DMS79 treated with DMSO at 0.1 percent for 48 hours (cell line): ENCODE results near the gene FIG4.
"Not testable (repeated sequence)": the region's sequence is repeated elsewhere in the genome, so short reads cannot be mapped to it uniquely, and the experiment has no call there.

Experiments used
- DNase-seq: peaks from one replicate; lab custom pipeline; 2025; lab: John Stamatoyannopoulos, UW

Gene FIG4

DNA sequence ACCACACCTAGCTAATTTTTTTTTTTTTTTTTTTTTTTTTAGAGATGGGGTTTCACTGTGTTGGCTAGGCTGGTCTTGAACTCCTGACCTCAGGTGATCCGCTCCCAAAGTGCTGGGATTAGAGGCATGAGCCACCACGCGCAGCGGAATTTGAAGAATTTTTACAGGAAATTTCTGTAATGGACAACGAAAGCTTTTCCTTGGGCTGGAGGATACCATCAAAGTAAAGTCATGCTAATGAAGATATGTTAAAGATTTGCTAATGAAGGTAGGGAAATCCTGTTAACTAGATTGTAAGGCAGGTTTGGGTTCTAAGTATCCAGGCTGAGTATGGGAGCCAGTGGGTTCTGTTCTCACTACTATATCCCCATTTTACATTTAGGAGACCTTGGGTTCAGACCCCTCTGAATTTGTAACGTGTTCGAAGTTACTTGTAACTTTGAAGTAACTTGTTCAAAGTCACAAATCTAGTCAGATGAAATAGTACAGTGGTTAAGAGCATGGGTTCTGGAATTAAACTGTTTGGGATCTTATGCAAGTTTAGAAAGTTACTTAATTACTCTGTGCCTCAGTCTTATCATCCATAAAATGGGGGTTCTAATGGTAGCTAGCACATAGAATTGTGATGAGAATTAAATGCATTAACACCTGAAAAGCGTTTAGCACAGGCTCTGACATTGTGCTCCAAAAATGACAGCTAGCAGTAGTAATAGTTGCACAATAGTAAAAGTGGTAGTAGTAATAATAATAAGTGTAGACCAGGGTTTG lies 163.6 kb downstream of the FIG4 start:
- no peak for DNase-seq

- DNase-seq = not testable (repeated sequence)
Observed at GRCh38 chr6:109855476-109856040, 164.5 kb downstream of the FIG4 start.

- DNase-seq = no peak
Observed at GRCh38 chr6:109861946-109862345, 170.8 kb downstream of the FIG4 start.

DNA sequence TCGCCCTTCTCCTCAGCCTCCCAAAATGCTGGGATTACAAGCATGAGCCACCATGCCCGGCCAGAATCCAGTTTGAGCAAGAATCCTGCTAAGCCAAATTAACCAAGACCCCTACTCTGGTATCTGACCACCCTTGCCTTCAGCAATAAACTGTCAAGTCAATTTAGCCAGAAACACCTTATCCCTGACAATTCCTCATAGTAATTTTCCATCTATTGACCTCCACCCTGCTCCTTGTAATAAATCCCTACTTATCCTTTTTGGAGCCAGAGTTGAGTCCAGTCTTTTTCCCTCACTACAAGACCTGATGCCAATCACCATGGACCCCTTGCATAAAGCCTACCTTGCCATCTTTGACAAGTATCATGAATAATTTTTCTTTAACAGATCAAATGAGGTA lies 173.0 kb downstream of the FIG4 start:
- DNase-seq = no peak

DNA sequence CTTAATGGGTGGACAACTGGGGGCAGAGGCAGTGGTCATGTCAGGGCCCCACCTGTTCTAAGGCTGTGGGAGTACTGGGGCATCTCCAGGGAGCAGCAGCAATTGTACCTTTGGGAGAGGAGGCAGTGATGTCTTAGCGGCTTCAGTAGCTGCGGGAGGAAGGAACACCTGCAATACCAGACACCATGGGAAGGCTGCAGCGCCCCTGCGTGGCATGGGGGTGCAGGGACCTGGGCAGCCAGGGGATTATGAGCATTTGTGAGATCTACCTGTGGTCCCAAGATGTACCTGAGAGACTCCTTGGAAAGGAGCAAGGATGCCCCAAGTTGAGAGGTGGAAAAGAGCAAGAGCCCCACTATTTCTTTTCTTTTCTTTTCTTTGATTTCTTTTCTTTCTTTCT lies 174.9 kb downstream of the FIG4 start:
- no peak for DNase-seq

DNA sequence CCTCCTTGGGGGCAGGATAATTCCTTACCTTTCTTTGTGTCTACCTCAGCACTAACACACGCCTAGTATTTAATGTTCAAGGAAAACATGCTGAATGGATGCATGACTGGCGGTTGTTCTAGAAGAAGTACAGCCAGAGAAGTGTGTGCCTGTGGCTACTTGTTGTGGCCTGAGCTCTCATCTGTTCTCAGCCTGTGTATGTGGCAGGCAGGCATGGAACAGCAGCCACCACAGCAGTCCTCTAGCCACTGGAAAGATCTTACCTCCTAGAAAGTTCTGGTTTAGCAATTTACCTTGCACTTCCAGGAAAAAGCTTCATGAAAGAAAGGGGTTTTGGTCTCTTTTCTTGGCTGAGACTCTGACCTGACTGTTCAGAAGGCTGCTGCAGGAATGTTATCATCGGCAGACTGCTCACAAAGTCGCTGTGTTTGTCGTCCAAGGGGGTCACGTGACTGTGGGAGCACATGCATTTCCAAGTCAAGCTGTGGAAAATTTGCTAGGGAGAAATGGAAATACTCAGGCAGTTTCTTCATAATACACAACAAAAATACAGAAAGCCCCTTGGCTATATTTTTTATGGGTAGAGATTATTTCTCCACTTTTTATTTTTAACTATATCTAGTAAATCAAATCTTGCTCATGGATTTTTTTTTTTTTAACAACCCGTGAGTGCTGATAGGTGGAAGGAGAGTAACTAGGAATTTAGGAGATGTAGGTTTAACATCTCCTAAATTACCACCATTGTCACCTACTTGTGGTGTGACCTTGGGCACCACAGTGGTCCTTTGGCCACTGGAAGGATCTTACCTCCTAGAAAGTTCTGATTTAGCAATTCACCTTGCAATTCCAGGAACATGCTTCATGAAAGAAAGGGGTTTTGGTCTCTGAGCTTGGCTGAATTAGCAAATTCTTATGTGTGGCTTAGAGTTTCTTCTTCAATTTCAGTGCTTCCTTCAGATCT lies 176.2 kb downstream of the FIG4 start:
- DNase-seq = peak; percentile 35

DNA sequence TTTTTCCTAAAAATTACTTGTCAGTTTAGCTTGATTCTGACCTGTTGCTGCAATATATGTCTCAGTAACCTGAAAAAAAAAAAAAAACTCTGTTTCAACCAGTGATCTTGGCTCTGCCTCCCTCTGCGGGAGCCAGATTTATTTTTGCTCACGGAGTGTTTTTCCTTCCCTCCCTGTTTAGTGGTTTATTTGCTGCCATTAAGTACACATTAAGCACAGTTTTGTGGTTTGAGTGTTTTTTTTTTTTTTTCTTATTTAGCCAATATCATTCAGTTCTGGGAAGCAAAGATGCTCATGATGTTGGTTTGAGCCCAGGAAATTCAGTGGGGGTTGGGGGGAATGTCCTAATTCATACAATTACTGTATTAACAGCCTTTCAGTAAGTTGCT lies 176.9 kb downstream of the FIG4 start:
- peak; percentile 71 for DNase-seq

GRCh38 chr6:109869398-109870088 lies 178.4 kb downstream of the FIG4 start:
- DNase-seq = not testable (repeated sequence)

DNA sequence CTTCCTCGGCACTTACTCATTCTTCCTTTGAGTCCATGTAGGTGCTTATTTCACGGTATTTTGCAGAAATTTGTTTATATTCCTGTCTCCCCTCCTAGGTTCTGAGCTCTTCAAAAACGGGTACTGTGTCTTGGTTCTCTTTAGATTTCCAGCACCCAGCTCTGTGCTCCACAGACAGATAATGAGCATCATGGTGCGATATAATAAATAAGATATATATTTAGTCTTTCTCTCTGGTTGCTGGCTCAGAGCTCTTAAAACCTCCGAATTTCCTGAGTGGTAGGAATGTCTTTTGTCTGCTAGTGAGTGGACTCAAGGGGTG lies 179.0 kb downstream of the FIG4 start:
- no peak for DNase-seq

DNA sequence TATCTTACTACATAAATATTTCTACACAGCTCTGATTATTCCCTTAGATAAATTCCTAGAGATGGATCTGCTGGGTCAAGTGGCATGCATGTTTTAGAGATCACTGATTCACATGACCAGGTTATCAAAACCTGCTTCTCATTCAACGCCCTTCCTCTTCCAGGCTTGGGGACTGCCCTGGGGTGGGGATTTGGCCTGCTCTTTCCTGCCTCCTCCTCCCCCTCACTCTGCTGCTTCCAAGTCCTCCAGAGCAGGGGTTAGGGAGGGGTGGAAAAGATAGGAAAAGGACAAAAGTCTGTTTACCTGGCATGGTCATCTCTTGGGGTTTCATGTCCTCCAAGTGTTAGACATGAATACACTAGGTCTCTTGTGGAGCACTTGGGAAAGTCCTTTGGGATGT lies 181.5 kb downstream of the FIG4 start:
- DNase-seq = no peak

- no peak for DNase-seq
Observed at GRCh38 chr6:109872968-109873545, 182.0 kb downstream of the FIG4 start.

- DNase-seq = peak; percentile 89
Observed at GRCh38 chr6:109874086-109874485, 183.0 kb downstream of the FIG4 start.

GRCh38 chr6:109874621-109875020 lies 183.5 kb downstream of the FIG4 start:
- no peak for DNase-seq
